SU-DHL-6 (cell line): ENCODE results near the gene GATC.

Source experiments
- CTCF ChIP-seq: fragments of 200-600 bp; sonication (generic); IDR thresholded peaks from one replicate; pipeline ENCODE4 v1.5.1; 2017; ENCODE audit warnings: antibody characterized with exemption, mild to moderate bottlenecking, low read length, moderate library complexity; ENCODE audit not compliant: insufficient read depth, poor library complexity, severe bottlenecking
- EZH2phosphoT487 ChIP-seq: fragments of 200-600 bp; sonication (generic), shearing (Covaris generic); conservative IDR thresholded peaks from 2 replicates; pipeline ENCODE4 v1.6.1; 2018; ENCODE audit warnings: mild to moderate bottlenecking, antibody characterized with exemption, low read length, moderate library complexity, mixed read lengths

DNA sequence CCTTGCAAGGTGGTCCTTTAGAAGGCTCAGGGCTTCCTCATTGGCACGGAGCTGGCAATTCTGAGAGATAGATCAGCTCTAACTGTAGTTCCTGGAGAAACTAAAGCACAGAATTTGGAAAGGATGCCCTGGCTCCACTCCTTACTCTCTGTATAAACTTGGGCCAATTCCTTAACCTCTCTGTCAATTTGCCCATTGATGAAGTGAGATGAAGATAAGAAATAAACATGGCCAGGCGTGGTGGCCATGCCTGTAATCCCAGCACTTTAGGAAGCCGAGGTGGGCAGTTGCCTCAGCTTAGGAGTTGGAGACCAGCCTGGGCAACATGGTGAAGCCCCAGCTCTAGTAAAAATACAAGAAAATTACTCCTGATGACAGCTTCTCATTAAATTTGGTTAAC lies 42.4 kb upstream of the GATC start:
- no peak for TF ChIP-seq CTCF
- TF ChIP-seq EZH2phosphoT487: no peak
